Ascending aorta (tissue), 2 donors: ENCODE results near the gene DNMT3A. TPM values are rescaled to one million over a fixed set of nuclear protein-coding genes. Genes with fewer than 3 reads are reported as not detected.

Experiments used
- DNase-seq, 2 donors: peaks; one replicate each; pipeline ENCODE4 v3.0.0-alpha.2; 2019; ENCODE audit warnings: low spot score in 2 of 2
- H3K27ac ChIP-seq, 2 donors: fragments of 200-600 bp; sonication (generic); one replicate each; pipeline ENCODE4 v1.5.1; 2016 to 2017; ENCODE audit warnings: mild to moderate bottlenecking in 1 of 2
- H3K27me3 ChIP-seq: fragments of 200-600 bp; sonication (generic); one replicate; pipeline ENCODE4 v1.5.1; 2017
- H3K36me3 ChIP-seq, 2 donors: fragments of 200-600 bp; sonication (generic); one replicate each; pipeline ENCODE4 v1.5.1; 2016
- H3K4me1 ChIP-seq, 2 donors: fragments of 200-600 bp; sonication (generic); one replicate each; pipeline ENCODE4 v1.5.1; 2016 to 2017; ENCODE audit warnings: mild to moderate bottlenecking in 1 of 2
- H3K4me3 ChIP-seq, 2 donors: fragments of 200-600 bp; sonication (generic); one replicate each; pipeline ENCODE4 v1.5.1; 2016 to 2017; ENCODE audit warnings: mild to moderate bottlenecking in 1 of 2
- H3K9me3 ChIP-seq, 2 donors: fragments of 200-600 bp; sonication (generic); one replicate each; pipeline ENCODE4 v1.5.1; 2016
- intact Hi-C: fragments of 100-400 bp; cut with DNase I; formaldehyde crosslinking; loops from one replicate; pipeline ENCODE4 v1.15.1; 2023
- total RNA-seq: library from RNA; depleted of rRNA; stranded (reverse); fragments of >200 nt; gene quantifications from one replicate; pipeline ENCODE4 v1.1.0, GENCODE V29; 2016
- TF ChIP-seq, protein P1 (sequence below), 3 experiments: fragments of 200-600 bp in 2 of 3; fragments of 450-650 bp in 1 of 3; sonication (generic) in 2 of 3; IDR thresholded peaks; one replicate each; pipeline ENCODE4 v1.5.1; 2016 to 2019; ENCODE audit warnings: antibody characterized with exemption in 3 of 3, mild to moderate bottlenecking in 1 of 3, moderate library complexity in 1 of 3

Gene DNMT3A
- total RNA-seq, 1 donor from 2014 or later = 33.6 TPM

DNA sequence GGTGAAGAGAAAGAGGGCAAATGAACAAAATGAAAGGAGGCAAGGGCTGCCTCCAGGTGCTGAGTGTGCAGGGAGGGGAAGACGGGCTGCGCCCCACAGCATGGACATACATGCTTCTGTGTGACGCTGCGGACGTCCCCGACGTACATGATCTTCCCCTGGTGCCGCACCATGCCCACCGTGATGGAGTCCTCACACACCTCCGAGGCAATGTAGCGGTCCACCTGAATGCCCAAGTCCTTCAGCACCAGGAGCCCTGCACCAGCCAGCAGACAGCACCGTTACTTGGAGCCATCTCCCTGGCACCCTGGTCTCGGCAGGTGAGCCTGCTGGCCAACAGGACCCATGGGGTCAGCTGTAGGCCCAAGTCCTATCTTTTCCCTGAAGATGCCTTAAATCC lies 100.3 kb downstream of the DNMT3A start:
- Histone ChIP-seq H3K27me3 (no peaks in the 10 kb centered on the region), H3K36me3 (peaks cover 81 to 93% of the 10 kb centered on the region in 2 donors), H3K9me3 (no peaks in the 10 kb centered on the region), H3K27ac (no peak overlapping the region), H3K4me1 (no peaks in the 10 kb centered on the region), H3K4me3 (no peak overlapping the region)
- TF ChIP-seq, protein P1, sequence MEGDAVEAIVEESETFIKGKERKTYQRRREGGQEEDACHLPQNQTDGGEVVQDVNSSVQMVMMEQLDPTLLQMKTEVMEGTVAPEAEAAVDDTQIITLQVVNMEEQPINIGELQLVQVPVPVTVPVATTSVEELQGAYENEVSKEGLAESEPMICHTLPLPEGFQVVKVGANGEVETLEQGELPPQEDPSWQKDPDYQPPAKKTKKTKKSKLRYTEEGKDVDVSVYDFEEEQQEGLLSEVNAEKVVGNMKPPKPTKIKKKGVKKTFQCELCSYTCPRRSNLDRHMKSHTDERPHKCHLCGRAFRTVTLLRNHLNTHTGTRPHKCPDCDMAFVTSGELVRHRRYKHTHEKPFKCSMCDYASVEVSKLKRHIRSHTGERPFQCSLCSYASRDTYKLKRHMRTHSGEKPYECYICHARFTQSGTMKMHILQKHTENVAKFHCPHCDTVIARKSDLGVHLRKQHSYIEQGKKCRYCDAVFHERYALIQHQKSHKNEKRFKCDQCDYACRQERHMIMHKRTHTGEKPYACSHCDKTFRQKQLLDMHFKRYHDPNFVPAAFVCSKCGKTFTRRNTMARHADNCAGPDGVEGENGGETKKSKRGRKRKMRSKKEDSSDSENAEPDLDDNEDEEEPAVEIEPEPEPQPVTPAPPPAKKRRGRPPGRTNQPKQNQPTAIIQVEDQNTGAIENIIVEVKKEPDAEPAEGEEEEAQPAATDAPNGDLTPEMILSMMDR (IDR thresholded peaks at IDR 0.05) = no peak
- no peak for DNase-seq
- intact Hi-C loops = no loop called here

DNA sequence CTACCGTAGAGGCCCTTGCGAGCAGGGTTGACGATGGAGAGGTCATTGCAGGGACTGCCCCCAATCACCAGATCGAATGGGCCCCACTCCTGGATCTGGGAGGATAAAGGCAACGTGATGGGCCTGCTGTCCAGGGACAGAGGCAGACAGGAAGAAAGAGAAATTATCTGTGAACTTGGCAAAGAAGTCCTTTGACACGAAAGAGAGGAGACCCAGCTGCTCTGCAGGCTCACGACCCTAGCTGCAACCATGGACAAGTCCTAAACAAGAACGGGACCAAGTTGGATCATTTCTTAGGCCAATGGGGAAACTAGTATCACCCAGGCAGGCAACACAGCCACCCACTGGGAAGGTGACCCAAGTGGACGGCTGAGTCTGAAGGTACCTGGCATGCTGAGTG lies 101.1 kb downstream of the DNMT3A start:
- Histone ChIP-seq H3K9me3 (no peaks in the 10 kb centered on the region), H3K27ac (no peak overlapping the region), H3K4me1 (no peaks in the 10 kb centered on the region), H3K36me3 (peaks cover 81 to 93% of the 10 kb centered on the region in 2 donors), H3K4me3 (no peak overlapping the region), H3K27me3 (no peaks in the 10 kb centered on the region)
- intact Hi-C loops = no loop called here
- no peak for DNase-seq
- TF ChIP-seq, protein P1 (IDR thresholded peaks at IDR 0.05) = no peak

DNA sequence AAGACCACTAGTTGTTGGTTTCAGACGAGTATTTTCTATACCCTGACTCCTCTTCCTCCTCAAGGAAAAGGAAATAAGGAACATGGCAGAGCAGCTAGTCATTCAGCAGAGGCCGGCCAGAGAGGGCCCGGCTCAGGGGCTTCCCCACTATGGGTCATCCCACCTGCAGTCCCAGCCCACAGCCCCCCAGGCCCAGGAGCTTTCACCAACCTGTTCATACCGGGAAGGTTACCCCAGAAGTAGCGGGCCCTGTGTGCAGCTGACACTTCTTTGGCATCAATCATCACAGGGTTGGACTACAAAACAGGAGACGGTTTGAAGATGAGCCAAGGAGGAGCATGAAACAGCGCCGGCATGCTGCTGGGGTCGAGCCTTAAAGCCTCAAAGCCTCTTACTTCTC lies 102.8 kb downstream of the DNMT3A start:
- TF ChIP-seq, protein P1 (IDR thresholded peaks at IDR 0.05) = no peak
- Histone ChIP-seq H3K4me3 (no peak overlapping the region), H3K27ac (no peak overlapping the region), H3K36me3 (peaks cover 80 to 93% of the 10 kb centered on the region in 2 donors), H3K9me3 (no peaks in the 10 kb centered on the region), H3K4me1 (no peaks in the 10 kb centered on the region), H3K27me3 (no peaks in the 10 kb centered on the region)
- no peak for DNase-seq
- intact Hi-C loops = no loop called here

DNA sequence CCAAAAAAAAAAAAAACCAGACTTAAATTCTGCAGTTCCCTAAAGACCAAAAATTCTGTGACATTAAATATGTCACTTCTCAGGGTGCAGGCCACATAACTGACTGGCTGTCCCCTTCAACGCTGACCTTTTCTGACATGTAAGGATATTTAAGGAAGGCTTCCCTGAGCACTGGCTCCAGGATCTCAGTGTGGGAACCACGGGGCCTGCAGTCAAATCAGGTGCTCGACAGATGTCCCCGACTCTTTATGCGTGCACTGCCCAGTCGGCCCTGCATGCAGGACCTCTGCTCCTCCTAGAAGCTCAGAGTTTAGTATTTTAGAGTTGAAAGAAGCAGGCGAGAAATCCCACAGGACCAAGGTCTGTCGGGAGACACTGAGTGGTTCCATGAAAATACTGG lies 104.0 kb downstream of the DNMT3A start:
- no peak for DNase-seq
- intact Hi-C loops = no loop called here

DNA sequence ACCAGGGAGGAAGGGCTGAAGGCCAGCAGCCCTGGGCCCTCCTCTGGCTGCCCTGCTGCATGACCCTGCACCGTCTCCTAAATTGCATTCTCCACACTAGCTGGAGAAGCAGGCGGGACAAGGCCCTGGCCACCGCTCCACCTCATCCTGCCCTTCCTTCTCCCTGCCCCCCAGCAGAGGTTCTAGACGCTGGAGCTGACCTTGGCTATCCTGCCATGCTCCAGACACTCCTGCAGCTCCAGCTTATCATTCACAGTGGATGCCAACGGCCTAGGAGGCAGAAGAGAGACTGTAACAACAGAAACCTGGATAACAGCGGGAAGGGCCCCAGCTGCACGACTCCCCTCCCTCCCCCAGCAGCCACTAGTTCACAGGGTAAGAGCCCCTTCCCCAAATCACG lies 105.0 kb downstream of the DNMT3A start:
- no peaks in the 10 kb centered on the region for H3K27me3 ChIP-seq
- no peaks in the 10 kb centered on the region for H3K9me3 ChIP-seq
- intact Hi-C loops = no loop called here
- H3K36me3 ChIP-seq = peaks cover 81 to 84% of the 10 kb centered on the region in 2 donors
- H3K27ac ChIP-seq = no peak overlapping the region
- no peaks in the 10 kb centered on the region for H3K4me1 ChIP-seq
- no peak for DNase-seq
- no peak overlapping the region for H3K4me3 ChIP-seq
- TF ChIP-seq, protein P1 (IDR thresholded peaks at IDR 0.05) = no peak

More for the DNA sequence above, 104.0 kb downstream of the DNMT3A start:
- H3K27me3 ChIP-seq = no peaks in the 10 kb centered on the region
- TF ChIP-seq, protein P1 (IDR thresholded peaks at IDR 0.05) = no peak
- no peak overlapping the region for H3K27ac ChIP-seq
- no peaks in the 10 kb centered on the region for H3K4me1 ChIP-seq
- H3K4me3 ChIP-seq = no peak overlapping the region
- peaks cover 82 to 90% of the 10 kb centered on the region in 2 donors for H3K36me3 ChIP-seq
- no peaks in the 10 kb centered on the region for H3K9me3 ChIP-seq

DNA sequence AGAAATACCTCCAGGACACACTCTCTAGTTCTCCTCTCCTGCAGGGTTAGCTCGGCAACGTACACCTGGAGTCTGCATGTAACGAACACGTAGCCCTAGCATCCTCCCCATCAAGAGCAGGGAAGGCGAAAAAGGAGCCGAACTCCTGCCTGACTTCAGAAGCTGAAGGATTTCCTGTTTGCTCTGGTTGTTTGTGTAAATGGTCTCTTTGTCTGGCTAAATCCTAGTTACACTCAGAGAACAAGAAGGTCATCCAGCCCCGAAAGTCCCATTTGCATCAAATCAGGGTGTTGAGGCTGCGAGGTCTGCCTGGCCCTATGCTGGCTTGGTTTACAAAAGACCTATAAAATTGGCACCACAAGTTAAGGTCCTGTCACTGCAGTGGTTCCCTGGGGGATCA lies 107.0 kb downstream of the DNMT3A start:
- intact Hi-C loops = no loop called here
- no peak for DNase-seq
- Histone ChIP-seq H3K27ac (no peak overlapping the region), H3K27me3 (no peaks in the 10 kb centered on the region), H3K36me3 (peaks cover 62 to 64% of the 10 kb centered on the region in 2 donors), H3K9me3 (no peaks in the 10 kb centered on the region), H3K4me1 (peaks cover 0 to 1% of the 10 kb centered on the region in 2 donors), H3K4me3 (no peak overlapping the region)
- TF ChIP-seq, protein P1 (IDR thresholded peaks at IDR 0.05) = no peak
